Measurements from ENCODE around the gene KLF16.
"Not testable (repeated sequence)": the region's sequence is repeated elsewhere in the genome, so short reads cannot be mapped to it uniquely, and the experiment has no call there.

Gene KLF16

GRCh38 chr19:1896508-1896907, 33.1 kb upstream of the KLF16 start:
- no peak for DNase-seq
- H3K4me1 Mint-ChIP-seq (ENCODE audit: low read depth), result peaks cover 32% of the 10 kb centered on the region
- H3K27me3 Mint-ChIP-seq, result no peaks in the 10 kb centered on the region
- no peaks in the 10 kb centered on the region for H3K36me3 Mint-ChIP-seq (ENCODE audit: low read depth)
- H3K9me3 Mint-ChIP-seq, result no peaks in the 10 kb centered on the region
- peak overlapping the region; percentile 97 for H3K27ac Mint-ChIP-seq
- peak overlapping the region; percentile 82 for H3K4me3 Mint-ChIP-seq

DNA sequence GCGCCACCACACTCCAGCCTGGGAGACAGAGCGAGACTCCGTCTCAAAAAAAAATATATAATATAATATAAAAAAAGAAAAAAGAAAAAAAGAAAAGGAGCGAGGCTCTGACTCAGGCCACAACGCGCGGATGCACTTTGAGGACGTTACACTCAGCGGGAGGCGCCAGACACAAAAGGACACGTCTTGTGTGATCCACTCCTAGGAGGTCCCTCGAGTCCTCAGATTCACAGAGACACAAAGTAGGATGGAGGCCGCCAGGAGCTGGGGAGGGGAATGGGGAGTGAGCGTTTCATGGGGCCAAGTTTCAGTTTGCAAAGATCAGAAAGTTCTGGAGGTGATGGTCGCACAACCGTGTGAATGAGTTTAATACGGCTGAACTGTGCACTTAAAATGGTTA, 30.4 kb upstream of the KLF16 start:
- no peak for DNase-seq
- no peak overlapping the region for H3K4me3 Mint-ChIP-seq
- peaks cover 33% of the 10 kb centered on the region for H3K4me1 Mint-ChIP-seq (ENCODE audit: low read depth)
- H3K27me3 Mint-ChIP-seq, result no peaks in the 10 kb centered on the region
- H3K9me3 Mint-ChIP-seq, result no peaks in the 10 kb centered on the region
- H3K36me3 Mint-ChIP-seq (ENCODE audit: low read depth), result no peaks in the 10 kb centered on the region
- no peak overlapping the region for H3K27ac Mint-ChIP-seq

GRCh38 chr19:1889907-1890306, 26.5 kb upstream of the KLF16 start:
- Mint-ChIP-seq H3K27ac (peak overlapping the region; percentile 22), H3K9me3 (no peaks in the 10 kb centered on the region), H3K4me3 (no peak overlapping the region), H3K27me3 (no peaks in the 10 kb centered on the region), H3K4me1 (ENCODE audit: low read depth) (peaks cover 6% of the 10 kb centered on the region), H3K36me3 (ENCODE audit: low read depth) (peaks cover under 1% of the 10 kb centered on the region)
- DNase-seq, result no peak

GRCh38 chr19:1888385-1888784, 25.0 kb upstream of the KLF16 start:
- no peak for DNase-seq
- no peaks in the 10 kb centered on the region for H3K27me3 Mint-ChIP-seq
- peaks cover 10% of the 10 kb centered on the region for H3K4me1 Mint-ChIP-seq (ENCODE audit: low read depth)
- peaks cover 16% of the 10 kb centered on the region for H3K36me3 Mint-ChIP-seq (ENCODE audit: low read depth)
- H3K4me3 Mint-ChIP-seq, result no peak overlapping the region
- no peak overlapping the region for H3K27ac Mint-ChIP-seq
- no peaks in the 10 kb centered on the region for H3K9me3 Mint-ChIP-seq

GRCh38 chr19:1886360-1886759, 23.0 kb upstream of the KLF16 start:
- not testable (repeated sequence) for H3K27me3 Mint-ChIP-seq, H3K9me3 Mint-ChIP-seq, DNase-seq, H3K4me3 Mint-ChIP-seq, H3K27ac Mint-ChIP-seq
- Mint-ChIP-seq H3K36me3 (ENCODE audit: low read depth) (peaks cover 31% of the 10 kb centered on the region), H3K4me1 (ENCODE audit: low read depth) (peaks cover 24% of the 10 kb centered on the region)

DNA sequence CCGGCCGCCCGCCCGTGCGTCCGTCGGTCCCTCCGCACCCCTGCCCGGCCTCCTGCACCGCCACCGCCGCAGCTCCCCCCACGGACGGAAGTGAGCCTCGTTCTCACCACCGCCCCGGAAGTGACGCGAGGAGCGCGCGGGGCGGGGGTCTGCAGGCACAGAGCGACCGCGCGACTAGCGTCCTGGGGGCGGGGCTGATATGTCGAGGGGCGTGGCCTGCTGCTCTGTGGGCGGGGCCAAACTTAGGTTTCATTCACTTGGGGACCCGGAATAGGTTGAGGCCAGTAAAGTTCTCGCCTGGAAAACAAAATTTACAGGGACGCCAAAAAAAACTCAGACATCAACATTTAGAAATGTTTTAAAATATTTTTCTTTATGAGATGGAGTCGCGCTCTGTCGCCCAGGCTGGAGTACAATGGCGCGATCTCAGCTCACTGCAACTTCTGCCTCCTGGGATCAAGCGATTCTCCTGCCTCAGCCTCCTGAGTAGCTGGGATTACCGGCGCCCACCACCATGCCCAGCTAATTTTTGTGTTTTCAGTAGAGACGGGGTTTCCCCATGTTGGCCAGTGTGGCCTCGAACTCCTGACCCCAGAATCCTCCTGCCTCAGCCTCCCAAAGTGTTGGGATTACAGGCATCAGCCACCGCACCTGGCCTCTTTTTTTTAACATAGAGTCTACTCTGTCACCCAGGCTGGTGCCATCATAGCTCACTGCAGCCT, 22.2 kb upstream of the KLF16 start, which contains the start of gene ABHD17A:
ABHD17A (minus strand) TSS at position 99 of the 722 bp plus-strand sequence. CDS start 3,930 bp downstream, outside the sequence.
- H3K4me1 Mint-ChIP-seq (ENCODE audit: low read depth), result peaks cover 27% of the 10 kb centered on the region
- DNase-seq, result peak; percentile 98
- H3K36me3 Mint-ChIP-seq (ENCODE audit: low read depth), result peaks cover 35% of the 10 kb centered on the region
- not testable (repeated sequence) for H3K9me3 Mint-ChIP-seq, H3K27me3 Mint-ChIP-seq
- peak within 1 kb of the TSS; percentile 96 for H3K27ac Mint-ChIP-seq
- peak within 1 kb of the TSS; percentile 94 for H3K4me3 Mint-ChIP-seq

DNA sequence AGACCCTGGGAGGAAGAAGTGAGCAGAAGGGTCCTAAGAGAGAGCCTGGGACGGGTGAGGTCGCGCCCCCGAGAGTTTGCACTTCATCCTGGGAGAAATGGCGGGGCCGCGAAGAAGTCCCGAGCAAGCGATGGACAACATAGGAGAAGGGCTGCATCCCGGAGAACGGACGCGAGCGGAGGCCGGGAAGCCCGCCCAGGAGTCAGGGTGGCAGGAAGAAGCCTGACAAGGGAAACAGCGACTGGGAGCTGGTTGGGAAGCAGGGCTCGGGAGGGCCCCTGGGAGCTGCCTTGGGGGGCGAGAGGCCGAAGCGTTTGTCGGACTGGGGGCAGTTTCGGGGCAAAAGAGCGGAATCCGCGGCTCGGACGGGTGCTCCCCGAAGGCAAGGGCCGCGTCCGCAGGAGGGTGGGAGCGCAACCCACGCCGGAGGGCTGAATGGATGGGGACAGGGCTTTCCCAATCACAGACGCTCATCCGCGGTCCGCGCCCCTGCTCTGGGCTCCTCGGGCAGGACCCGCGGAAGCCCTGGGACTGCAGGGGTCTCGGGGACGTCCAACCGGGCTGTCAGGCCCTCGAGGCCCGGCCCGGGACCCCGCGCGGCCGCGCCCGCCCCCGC, 21.4 kb upstream of the KLF16 start:
- no peaks in the 10 kb centered on the region for H3K27me3 Mint-ChIP-seq
- peaks cover 42% of the 10 kb centered on the region for H3K36me3 Mint-ChIP-seq (ENCODE audit: low read depth)
- H3K27ac Mint-ChIP-seq, result peak overlapping the region; percentile 96
- peaks cover 34% of the 10 kb centered on the region for H3K4me1 Mint-ChIP-seq (ENCODE audit: low read depth)
- DNase-seq, result no peak
- H3K9me3 Mint-ChIP-seq, result no peaks in the 10 kb centered on the region
- H3K4me3 Mint-ChIP-seq, result peak overlapping the region; percentile 94

- Mint-ChIP-seq H3K27ac (peak overlapping the region; percentile 96), H3K36me3 (ENCODE audit: low read depth) (peaks cover 43% of the 10 kb centered on the region), H3K9me3 (no peaks in the 10 kb centered on the region), H3K4me1 (ENCODE audit: low read depth) (peaks cover 35% of the 10 kb centered on the region), H3K27me3 (no peaks in the 10 kb centered on the region), H3K4me3 (peak overlapping the region; percentile 94)
- DNase-seq, result peak; percentile 73
These were observed 20.9 kb upstream of the KLF16 start for GRCh38 chr19:1884291-1884718.

DNA sequence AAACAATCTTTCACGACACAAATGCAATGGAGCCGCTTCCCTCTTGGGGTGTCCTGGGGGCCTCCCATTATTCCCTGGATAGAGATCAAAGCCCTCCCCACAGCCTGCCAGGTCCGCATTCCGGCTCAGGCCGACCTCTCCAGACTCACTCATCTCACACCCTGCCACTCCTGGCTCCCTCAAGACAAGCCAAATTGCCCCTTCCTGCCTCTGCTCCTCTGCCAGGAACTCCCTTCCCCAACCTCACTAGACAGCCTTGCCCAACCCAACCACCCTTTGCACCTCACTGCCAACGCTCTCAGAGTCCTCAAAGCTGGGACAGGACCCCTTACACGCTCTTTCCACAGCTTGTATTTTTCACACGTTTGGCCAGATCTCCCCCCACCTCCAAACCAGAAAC, 20.4 kb upstream of the KLF16 start:
- no peak for DNase-seq
- H3K36me3 Mint-ChIP-seq (ENCODE audit: low read depth), result peaks cover 43% of the 10 kb centered on the region
- H3K27me3 Mint-ChIP-seq, result no peaks in the 10 kb centered on the region
- H3K27ac Mint-ChIP-seq, result peak overlapping the region; percentile 96
- H3K9me3 Mint-ChIP-seq, result no peaks in the 10 kb centered on the region
- H3K4me1 Mint-ChIP-seq (ENCODE audit: low read depth), result peaks cover 35% of the 10 kb centered on the region
- H3K4me3 Mint-ChIP-seq, result peak overlapping the region; percentile 94

DNA sequence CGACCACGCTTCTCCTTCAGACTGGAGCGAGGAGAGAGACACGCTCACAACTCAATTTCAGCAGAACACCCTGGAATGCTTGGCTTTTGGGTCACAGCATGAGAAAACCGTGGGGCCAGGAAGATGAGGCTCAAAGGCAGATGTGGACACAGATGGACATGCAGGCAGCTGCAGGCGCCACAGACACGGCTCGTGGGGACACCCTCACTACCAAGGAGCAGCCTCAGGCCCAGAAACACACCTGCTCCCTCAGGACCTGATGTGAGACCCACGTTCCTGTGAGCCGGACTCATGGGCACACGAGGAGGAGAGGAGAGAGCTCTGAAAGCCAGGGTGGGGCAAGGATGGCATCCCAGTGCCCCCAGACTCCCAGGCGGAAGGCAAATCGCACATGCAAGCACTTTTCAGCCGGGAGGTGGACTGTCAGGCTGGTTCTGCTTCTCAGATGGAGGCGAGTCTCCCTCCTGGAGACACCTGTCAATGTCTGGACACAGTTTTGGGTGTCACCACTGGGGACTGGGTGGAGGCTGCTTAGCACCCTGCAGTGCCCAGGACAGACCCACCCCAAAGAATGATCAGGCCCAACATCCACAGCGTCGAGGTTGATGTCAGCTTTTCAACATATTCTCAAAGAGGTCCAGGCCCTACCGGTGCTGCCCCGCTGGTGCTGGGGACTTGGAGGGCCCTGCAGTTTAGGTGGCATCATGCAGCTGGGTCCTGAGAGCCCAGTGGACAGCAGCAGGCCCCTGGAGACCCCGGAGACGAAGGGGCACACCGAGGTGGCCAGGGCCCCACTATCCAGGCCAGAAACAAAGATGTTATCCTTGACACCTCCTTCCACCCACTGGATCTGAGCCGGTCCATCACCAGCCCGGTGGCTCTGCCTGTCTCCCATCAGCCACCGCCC, 19.7 kb upstream of the KLF16 start:
- Mint-ChIP-seq H3K4me3 (peak overlapping the region; percentile 94), H3K27me3 (no peaks in the 10 kb centered on the region), H3K27ac (peak overlapping the region; percentile 96), H3K9me3 (no peaks in the 10 kb centered on the region), H3K36me3 (ENCODE audit: low read depth) (peaks cover 48% of the 10 kb centered on the region), H3K4me1 (ENCODE audit: low read depth) (peaks cover 35% of the 10 kb centered on the region)
- DNase-seq, result no peak

DNA sequence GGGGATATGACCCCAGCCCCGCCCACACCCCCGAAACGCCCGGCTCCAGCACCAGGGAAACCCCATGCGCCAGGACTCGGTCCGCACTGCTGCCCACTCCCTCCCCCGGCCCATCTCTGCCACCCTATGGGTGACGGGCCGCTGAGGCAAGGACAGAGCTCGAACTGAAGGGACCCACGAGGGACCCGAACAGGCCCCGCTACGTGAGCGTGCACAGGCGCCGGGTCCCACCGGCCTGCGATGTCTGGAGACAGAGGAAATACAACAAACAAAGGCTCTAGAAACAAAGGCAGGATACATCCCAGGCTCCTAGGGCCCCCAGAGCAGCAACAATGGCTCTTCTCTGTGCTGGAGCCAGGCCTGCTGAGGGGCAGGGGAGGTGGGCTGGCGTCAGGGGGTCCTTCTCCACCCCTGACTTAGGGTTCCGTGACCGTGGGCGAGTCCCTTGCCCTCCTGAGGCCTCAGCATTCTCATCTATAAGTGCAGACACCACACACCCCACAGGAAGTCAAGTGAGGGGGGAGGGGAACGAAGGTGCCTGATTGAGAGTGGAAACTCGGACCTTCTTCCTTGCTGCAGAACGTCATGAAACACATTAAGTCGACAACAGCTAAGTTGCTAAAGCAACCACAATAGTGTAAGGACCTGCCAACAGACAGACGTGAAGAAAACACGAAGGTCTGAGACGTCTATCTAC, 18.9 kb upstream of the KLF16 start:
- Mint-ChIP-seq H3K27ac (peak overlapping the region; percentile 96), H3K27me3 (no peaks in the 10 kb centered on the region), H3K9me3 (no peaks in the 10 kb centered on the region), H3K4me1 (ENCODE audit: low read depth) (peaks cover 35% of the 10 kb centered on the region), H3K4me3 (peak overlapping the region; percentile 94), H3K36me3 (ENCODE audit: low read depth) (peaks cover 48% of the 10 kb centered on the region)
- DNase-seq, result peak; percentile 73

DNA sequence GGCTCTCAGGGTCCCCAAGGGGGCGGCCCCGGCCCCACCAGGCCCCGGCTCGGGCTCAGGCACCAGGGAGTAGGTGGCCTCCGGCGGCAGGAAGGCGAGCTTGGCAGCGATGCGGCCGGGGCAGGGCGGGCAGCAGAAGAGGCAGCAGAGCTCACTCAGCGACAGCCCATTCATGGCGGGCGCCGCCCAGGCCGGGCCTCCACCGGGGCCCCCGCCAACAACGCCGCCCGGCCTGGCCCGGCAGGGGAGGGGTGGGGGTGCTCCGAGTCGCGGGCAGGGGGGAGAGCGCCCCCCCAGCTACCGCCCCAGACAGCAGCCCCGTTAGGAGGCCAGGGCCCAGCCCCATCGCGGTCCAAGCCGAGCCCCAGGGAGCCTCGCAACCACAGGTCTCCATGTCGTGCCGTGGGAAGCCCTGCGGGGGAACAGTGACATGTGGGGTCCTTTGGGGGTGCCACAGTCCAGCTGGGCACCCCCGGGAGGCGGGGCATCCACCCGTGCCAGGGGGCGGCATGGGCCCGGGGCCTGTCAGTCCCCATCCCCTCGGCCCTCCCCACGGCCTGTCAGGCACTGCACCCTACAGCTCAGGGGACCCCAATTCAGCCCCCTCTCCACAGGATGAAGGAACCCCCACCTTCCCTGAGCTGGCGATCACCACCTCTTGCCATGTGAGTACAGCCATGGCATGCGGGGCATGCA, 18.2 kb upstream of the KLF16 start:
- H3K27me3 Mint-ChIP-seq, DNase-seq, H3K9me3 Mint-ChIP-seq: not testable (repeated sequence)
- H3K27ac Mint-ChIP-seq, result peak overlapping the region; percentile 96
- H3K4me3 Mint-ChIP-seq, result peak overlapping the region; percentile 94
- H3K4me1 Mint-ChIP-seq (ENCODE audit: low read depth), result peaks cover 37% of the 10 kb centered on the region
- peaks cover 50% of the 10 kb centered on the region for H3K36me3 Mint-ChIP-seq (ENCODE audit: low read depth)

DNA sequence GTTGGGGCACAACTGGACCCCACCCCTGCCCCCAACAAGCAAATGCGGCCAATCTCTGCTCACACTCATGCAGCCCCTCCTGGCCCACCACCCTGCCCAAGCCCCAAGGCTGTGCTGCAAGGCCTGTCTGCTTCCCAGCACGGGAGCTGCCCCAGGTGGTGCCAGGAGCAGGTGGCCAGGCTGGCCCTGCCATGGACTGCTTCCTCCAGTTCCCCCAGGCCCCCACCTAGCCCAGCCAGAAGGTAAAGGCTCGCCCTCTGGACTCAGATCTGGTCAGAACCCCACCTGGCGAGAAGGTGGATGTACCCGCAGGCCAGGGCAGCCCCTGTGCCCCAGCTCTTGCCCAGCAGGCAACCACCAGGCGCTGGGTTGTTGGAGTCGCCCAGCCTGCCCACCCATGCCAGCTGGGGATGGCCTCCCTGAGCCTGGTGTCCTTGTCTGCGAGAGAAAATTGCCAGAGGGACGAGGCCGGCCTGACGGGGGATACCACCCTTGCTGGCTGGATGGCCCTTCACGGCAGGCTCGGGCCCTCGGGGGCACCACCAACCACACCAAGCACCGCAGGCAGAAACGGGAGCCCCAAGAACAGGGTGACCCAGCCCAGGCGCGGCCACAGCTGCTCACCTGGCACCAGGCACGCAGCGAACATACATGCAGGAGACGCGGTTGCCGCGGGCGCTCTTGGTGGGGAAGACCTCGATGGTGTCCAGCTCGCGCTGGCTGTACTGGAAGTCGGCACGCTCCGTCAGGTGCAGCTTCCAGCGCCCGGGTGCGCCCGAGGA, 17.4 kb upstream of the KLF16 start:
- no peaks in the 10 kb centered on the region for H3K9me3 Mint-ChIP-seq
- no peaks in the 10 kb centered on the region for H3K27me3 Mint-ChIP-seq
- H3K27ac Mint-ChIP-seq, result peak overlapping the region; percentile 77
- peaks cover 55% of the 10 kb centered on the region for H3K36me3 Mint-ChIP-seq (ENCODE audit: low read depth)
- peaks cover 42% of the 10 kb centered on the region for H3K4me1 Mint-ChIP-seq (ENCODE audit: low read depth)
- no peak for DNase-seq
- H3K4me3 Mint-ChIP-seq, result peak overlapping the region; percentile 68

All from activated T-cell treated with anti-CD3 and anti-CD28 coated beads, Interleukin-2, amount 50 U/mL, for 24 hours (primary cell).